ENCODE measurements around the gene CSNK1D.

The CSNK1D gene

DNA sequence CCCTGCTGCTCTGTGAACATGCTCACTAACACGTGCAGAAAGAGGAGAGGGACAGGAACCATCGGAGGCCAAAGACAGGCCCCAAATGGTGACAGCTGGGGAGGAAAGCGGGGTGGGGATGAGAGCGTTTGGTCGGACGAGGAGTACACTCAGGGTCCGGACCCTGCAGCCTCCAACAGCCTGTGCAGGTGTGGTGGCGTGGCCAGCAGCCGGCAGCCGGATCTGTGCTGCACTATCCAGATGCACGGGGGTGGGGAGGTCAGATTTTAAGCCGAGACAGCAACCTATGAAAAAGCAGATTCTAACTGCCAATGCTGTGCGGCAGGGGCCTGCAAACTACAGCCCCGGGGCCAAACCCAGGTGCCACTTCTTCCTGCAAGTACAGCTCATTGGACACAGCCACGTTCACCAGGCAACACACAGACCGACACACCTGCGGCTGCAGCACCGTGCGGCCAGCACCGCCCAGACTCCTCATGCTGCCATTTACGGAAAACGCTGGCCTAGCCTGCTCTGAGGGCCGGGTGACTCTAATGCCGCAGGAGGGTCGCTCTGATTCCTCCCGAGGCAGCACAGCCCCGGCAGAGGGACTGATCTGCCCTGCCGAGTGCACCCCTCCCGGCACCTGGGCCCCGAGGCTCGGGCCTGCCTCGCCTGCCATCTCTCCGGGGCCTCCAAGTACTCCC, 23.5 kb downstream of the CSNK1D start:
- no peak for DNase-seq

DNA sequence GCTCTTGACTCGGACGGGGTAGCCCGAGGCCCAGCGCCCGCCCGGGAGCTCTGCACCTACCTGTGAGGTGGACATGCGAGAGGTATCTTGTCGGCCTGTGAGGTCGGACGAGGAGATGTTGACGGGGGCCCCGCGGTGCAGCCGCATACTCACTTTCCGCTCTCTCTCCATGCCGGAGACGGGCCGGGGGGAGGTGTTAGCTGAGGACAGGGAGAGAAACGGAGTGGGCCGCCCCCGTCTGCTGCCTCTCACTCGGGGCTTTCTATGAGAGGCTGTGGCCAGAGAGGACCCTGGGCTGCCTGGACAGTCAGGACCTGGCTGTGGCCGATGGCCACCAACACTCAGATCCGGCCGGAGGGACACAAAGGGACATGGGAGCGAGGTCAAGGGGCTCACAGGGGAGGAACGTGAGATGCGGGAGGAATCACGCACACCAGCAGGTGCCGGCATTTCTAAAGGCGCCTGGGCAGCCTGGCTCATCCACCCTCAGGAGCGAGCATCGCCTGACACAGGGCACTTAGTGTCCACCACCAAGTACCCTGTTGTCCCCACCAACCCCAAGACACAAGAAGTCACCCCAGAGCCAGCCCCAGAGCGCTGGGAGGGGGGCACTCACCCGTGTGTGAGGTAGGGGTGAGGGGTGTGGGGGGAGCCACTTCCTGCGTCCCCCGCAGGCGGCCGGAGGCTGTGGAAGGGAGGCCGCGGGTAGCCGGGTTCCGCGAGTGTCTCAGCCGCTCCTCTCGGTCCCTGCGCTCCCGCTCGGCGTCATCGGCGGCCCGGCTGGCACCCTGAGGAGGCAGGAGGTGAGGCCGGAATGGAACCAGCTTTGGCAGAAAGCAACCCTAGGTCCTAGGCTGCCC, 24.5 kb downstream of the CSNK1D start:
- no peak for DNase-seq

DNA sequence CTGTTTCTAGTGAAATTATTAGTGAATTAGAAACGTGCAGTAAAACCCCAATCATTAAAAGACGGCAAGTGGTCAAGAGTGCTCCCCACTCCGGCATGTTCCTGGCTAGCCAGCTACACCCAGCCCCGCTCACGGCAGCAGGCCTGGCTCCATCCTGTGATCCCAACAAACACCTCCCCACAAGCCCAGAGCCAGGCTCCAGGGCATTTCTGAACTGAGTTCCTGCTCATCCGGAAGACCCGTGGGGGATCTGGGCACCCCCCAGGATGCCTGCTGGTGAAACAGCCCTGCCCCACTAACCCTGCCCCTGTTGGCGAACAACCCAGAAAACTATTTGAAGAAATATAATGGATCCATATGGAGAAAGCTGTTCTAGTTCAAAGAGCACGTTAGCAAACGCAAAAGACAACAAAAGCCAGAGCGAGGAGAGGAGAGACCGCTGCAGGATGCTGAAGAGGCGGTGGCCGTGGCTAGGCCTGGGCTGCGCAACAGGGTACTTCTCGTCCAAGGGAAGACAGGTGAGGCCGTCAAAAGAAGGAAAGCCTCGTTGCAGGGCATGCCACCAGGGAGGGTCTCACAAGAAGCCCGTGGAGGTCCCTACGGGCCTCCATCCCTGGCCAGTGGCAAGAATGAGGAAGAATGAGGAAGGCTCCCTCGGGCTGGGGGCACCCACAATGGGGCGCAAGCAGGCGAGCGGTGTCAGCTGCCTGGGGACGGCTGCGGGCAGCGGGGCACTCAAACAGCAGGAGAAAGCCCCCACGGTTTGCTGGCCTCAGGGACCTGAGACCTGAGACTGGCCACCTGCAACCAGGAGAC, 25.4 kb downstream of the CSNK1D start:
- DNase-seq = no peak

DNA sequence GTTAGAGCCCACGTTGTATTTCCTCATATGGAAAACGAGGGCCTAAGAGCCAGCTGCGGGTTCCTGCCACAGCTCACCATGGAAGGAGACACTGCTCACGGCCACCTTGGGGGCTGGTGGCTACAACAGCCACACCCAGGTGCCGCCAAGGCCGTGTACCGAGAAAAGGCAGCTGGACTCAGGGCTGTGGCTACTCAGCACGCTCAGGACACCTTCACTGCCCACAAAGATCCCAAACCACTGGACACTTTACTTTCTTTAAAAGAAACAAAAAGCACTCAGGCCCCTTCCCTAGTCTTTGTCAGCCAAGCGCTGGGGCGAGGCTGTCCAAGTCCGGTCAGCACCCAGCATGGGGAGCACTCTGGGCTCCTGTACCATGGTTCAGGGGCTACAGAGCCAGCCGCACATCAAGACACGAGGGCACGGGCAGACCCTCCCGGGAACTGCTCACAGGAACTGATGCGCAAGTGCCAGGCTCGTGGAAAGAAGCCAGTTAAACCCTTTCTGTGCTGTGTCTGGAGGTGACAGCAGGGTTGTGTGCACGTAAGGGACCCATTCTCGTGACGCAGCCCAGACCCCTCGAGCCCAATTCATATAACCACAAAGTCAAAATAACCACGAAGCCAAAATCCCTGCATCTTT, 26.2 kb downstream of the CSNK1D start:
- no peak for DNase-seq

DNA sequence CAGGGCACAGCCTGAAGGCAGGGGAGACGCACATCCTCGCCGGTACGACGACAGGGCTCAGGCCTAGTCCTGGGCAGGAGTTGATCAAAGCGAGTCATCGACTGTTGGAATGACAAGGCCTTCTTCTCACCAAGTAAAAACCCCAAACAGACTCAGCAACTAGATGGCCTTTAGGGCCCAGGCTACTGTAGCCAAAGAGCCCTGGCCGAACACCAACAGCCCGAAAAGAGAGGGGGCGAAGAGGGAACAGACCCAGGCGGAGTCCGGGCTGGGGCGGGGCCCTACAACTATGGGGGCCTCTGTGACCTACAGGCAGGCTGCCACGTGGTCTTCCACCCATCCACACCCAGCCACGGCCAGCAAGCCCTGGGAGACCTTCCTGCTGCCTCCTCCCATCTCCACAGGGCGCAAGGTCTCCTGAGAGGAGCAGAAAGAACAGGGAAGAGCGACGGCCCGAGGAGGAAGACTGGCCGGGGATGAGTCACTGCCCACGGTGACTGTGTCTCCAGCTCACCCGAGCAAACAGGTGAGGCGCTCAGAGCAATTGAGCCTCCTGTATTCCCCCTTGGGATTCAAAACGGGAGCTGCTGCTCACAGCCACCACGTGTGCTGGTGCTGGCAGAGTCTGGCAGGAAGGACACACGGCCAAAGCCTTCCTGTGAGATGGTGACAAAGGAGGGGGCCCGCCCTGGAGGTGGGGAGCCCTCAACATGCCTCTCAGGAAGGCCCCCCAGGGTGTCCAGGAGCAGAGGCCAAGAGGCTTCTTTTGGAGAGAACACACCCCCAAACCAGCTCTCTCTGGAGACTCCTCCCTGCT, 26.9 kb downstream of the CSNK1D start:
- no peak for DNase-seq

DNA sequence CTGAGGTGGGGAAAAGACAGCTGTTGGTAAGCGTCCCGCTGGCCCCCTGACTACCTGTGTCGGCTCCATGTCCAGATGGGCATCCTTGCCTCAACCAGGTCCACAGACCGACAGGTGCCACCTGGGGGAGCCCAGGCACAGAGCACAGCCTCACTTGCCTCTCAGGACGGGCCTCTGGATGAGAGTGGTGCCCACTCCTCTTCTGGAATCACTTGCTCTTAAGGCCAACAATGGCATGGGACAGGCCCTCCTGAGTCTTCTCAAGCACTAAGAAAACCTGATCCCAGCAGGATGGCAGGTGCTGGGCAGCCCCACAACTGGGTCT, 27.5 kb downstream of the CSNK1D start:
- no peak for DNase-seq

DNA sequence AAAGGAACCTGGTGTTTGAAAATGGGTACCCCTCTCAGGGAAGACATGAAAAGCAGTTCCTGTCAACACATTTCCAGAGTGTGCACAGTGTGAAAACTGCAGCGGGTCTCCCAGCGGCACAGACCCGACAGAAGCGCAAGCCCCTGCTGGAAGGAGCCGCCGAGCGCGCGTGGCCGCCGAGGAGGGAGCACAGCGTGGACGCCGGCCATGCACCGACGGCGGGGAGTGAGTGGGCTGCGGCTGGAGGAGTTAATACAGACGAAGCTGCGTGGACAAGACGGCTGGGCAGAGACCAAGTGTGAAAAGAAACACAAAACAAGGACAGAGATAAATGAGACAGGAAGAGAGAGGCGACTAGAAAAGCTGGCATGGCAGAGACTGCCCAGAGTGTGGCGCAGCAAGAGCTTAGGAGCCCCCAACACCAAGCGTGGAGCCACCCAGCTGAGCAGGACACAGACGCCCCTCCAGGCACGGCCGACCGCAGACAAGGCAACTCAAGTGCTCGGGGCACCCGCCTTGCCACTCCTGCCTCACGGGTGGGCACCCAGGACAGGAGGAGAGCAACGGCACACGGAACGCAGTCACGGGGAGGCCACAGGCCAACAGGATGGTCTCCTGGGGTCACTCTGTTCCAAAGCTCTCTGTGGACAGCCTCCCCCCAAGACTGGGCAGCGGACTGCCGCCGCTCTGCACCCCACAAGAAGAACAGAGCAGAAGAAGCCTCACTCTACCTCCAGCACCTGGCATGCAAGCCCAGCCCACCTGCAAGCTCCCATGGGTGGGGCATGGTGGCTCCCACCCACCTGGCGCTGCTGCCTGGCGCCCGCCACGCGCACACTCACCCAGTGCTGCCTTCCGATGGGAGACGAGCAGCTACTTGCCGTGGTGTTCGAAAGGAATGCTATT, 28.1 kb downstream of the CSNK1D start:
- no peak for DNase-seq

DNA sequence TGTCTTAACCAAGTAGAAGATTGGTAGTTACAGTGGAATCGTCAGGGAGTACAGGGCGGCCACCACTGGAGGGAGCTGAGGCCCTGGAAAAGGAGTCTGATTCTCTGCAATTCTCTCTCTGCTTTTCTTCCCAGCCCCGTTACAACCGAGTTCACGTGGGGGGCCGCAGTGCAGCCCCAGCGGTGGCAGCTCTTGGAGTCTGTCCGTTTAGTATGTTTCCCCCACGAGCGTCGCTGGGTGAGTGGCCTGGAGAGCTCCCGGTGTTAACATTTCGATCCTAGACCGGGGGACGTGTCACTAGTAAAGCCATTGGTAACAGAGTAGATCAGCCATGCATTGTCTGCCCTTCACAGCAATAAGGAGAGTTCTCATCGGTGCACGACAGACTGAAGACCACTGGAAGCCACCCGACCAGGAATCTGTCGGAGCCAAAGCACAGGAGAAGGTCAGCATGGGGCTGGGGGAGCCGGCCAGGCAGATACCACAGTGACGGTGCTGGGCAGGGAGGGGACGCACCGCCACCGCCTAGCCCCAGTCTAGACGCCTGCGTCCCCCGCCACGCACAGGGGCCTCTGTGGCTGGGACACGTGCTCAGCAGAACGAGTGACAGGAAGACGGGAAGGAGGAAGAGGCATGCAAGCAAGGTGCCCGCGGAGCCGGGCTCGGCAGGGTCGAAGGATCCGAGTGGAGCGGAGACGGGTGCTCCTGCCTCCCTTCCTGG, 28.9 kb downstream of the CSNK1D start:
- no peak for DNase-seq

DNA sequence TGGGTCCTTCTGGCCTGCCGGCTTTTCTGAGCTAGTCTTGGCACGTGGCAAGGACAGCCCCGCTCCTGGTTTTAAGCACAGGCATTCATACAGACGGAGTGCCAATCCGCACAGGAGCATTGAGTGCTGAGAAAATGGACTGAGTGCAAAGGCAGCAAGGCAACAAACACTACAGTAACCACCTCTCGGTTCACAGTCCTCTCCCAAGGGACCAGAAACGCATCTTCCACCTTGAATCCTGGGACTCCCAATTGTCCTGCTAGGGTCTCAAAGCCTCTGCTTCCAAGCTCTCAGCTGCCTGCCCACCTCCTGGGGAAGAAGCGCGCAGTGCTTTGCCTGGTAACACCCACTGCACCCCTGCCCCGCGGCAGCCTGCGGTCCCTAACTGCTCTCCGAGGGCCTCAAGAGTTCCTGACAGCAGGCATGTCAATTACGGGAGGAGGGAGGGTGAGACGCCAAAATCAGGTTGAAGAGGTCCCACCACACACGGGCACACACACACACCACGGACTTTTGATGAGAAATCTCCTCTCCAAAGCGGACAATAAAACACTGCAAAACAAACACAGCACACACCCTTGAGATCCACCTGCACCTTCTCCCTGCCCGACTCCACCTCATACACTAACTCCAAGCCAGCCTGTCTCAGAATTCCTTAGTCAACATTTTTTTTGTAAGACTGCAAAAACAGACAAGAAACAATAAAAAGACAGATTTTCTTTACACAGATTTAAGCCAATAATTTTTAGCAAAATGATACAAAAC, 29.7 kb downstream of the CSNK1D start:
- DNase-seq = no peak

DNA sequence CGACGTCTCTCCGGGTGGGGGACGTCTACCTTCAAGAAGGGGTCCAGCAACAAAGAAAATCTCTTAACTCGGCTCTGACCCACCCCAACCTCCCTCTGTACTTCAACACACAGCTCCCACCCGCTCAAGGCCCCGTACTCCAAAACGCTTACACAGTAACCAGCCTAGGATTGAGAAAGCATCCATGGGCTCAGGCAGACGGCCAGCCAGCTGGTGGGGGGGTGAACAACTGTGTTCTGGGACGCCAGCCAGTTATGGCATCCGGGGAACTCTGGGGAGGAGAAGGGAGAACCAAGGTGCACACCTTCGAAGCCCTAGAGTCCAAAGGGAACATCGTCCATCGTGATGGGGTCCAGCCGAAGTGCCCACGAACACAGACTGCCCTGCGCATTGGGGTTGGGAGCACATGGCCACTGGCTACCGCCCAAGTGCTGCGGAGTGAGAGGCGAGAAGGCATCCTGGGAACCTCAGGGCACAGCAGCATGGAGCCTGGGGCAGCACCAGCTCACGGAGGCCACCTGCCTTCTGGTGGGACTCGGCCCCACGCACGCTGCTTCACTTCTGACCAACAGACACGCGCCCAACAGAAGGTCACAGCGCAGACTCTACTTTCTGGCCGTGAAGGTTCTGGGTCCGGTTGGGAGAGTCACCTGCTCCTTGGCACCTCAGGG, 30.4 kb downstream of the CSNK1D start:
- DNase-seq = no peak

DNA sequence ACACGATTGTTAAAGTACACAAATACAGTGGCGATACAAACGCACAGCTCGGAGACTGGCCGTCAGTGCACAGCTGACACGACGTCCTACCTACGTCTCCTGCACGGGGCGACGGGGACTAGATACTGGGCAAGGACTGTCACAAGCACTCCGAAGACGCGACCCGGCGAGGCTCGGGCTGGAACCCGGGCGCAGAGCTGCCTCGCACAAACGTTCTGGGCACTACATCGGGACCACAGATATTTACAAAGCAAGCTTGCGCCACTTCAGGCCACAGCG, 30.9 kb downstream of the CSNK1D start:
- DNase-seq = no peak

DNA sequence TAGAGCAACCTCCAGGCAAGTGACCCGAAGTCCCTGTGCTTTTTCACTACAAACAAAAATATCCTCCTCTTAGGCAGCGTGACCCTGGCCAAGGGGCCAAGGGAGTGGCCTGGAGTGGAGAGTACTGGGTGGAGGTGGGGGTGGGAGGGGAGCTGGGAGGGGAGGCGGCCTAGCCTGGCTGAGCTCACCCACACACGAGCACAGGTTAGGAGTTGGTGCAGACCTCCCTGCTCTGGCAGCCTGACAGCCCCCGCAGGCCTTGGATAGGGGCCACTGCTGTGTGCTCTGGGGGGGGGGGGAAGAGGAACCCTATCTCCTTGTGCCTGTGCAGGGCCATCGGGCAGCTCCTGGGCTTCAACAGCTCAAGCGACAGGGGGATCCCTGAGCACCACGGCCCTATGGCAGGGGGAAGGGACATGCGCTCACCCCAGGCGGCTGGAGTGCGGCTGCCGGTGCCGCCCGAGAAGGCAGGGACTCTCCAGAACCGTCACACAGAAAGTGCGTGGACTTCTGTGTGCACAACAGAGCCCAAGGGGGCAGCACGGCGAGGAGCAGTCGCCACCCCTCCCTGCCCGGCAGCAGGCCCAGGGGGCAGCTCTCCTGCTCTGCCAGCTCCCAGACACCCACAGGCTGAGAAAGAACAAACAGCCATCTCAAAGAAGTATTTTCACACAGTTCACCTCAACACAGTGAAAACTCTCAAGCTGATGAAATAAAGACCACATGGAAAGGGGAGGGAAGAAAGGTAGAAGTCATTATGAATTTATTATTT, 31.4 kb downstream of the CSNK1D start:
- no peak for DNase-seq

DNA sequence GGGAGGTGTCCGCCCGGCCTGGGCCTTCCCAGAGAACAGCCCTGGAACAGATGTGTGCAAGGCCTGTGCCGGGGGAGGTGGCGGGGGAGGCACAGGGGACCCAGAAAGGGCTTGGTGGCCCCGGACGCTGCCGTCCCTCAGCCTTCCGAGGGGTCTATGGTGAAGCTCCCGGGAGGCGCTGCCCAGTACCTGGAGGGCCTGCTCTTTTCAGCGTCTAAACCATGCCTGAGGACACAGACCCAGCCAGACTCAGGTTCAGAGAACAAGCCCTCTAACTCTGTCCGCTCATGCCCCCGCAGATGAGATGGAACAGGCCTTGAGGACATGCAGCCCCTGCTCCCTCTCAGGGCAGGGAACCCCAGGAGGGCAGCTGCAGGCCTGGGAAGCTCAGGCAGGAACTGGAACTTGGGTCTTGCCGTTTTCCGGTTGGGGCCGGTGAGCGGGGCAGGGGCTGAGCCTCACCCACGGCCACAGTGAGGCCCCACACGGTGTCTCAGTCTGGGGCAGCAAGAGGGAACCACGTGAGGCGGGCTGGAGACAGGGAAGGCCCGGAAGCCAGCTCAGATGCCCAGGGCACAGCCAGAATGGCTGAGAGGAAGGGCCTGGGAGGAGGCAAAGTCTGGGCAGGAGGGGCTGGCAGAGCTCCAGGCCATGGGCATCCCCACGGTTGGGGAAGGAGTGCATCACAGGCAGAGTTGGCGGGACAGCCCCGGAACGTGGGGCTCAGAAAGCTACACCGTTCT, 32.1 kb downstream of the CSNK1D start:
- DNase-seq = no peak

DNA sequence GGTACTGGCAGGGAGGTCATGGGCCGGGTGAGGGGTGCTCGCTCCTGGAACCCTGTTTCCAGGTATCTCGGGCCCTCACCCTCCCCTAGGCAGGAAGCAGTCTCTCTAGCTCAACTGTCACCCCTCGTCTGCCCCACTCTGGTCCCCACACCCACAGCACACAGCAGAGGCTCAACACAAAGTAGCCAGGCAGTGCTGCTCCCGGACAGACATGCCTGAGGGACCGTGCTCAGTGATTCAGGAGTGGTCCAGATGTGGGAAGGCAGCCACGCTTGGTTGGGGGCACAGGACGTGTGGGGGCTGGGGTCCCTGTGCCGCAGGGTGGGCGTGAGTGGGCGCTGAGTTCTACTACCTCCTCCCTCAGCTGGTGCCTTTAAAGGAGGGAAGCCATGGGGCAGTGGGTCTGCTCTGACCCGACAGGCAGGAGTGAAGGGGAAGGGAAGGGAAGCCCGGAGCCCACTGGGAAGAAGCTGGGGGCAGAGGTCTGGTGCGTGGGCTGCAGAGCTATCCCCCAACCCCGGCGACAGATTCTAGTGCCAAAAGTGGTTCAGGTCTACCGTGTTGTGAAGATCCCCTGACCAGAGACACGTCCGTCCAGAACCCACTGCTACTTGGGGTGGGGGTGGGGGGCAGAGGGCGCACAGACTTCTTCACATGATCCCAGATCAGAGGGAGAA, 32.9 kb downstream of the CSNK1D start:
- no peak for DNase-seq

DNA sequence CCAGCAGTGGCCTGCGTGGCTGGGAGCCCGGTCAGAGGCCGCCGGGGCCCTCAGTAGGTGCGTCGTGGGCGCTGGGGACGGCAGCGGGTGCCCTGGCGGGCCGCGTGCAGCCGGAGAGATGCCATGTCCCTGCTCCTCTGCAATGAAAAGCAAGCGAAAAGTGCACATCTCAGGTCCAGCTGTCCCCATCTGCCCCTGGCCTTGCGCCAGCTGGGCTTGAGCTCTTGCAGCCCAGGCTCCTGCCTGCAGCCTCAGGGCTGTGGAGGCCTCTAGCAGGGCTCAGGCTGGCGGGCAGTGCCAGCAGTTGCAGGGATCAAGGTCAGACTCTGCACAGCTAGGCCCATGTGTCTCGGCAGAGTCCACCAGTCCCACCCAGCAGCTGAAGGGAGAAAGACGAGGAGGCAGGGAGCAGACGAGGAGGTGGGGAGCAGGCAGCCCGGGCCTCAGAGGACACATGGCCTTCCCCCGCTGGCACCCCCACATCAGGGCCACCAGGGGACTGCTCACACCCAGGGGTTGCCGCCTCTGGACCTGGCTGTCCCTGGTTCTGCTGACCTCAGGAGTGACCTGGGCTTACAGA, 33.5 kb downstream of the CSNK1D start:
- no peak for DNase-seq

DNA sequence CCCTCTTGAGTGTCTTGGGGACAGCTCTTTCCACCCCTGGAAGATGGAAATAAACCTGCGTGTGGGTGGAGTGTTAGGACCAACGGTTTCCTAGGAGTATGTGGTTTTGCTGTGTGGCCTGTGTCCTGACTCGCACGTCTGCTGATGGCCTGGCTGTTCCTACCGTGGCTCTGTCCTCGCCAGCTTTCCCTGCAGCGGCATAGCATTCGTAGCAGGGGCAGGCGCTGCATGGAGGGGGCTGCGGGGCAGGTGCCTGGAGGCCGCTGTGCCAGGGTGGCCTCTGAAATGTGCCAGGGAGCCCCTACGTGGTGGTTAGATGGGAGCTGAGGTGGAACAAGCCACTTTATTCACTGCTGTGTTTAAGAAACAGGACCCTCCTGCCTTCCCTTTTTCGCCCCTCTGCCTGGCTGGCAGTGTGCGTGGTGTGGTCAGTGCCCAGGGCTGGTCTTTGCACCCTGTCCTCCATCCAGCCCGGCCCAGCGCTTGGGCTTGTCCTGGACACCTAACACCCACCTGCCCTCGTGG, 34.0 kb downstream of the CSNK1D start:
- no peak for DNase-seq
